PC-3 (cell line): Measurements from ENCODE around the gene FOSL1. TPM values are rescaled to one million over a fixed set of nuclear protein-coding genes. Genes with fewer than 3 reads are reported as not detected.

Experiments
- ATAC-seq: fragments of 200-7000 bp; cut with Tn5 transposase; 2 replicates; pipeline ENCODE4 v1.9.1; 2020; ENCODE audit warnings: mild to moderate bottlenecking, moderate library complexity
- BruUV-seq: library from RNA; stranded (reverse); fragments of 400-500 nt; replicated peaks from 2 replicates; lab custom pipeline; 2021; lab: Mats Ljungman, UMichigan
- CTCF ChIA-PET: fragments of 300-600 bp; sonication (Branson Sonifier 250); formaldehyde crosslinking; loops from one replicate; lab custom pipeline; 2022; ENCODE audit warnings: antibody characterized with exemption; lab: Charles Lee
- POLR2A ChIA-PET: fragments of 300-600 bp; sonication (Branson Sonifier 250); formaldehyde crosslinking; loops from one replicate; lab custom pipeline; 2022; ENCODE audit warnings: antibody characterized with exemption; ENCODE audit not compliant: unreplicated experiment; lab: Charles Lee
- DNase-seq: peaks from one replicate; pipeline ENCODE4 v3.0.0-alpha.2; 2015
- H2AFZ ChIP-seq: fragments of 300-600 bp; sonication (generic); 2 replicates; pipeline ENCODE4 v1.6.0; 2016; ENCODE audit warnings: antibody characterized with exemption, low read length
- H3F3A ChIP-seq: fragments of 300-600 bp; sonication (generic); one replicate; pipeline ENCODE4 v1.6.0; 2017; ENCODE audit warnings: antibody characterized with exemption, low read length, control low read depth, mild to moderate bottlenecking; ENCODE audit not compliant: unreplicated experiment
- H3K27ac ChIP-seq: fragments of 300-600 bp; sonication (generic); 2 replicates; pipeline ENCODE4 v1.5.1; 2016; ENCODE audit warnings: mild to moderate bottlenecking, low read length
- H3K27me3 ChIP-seq: fragments of 300-600 bp; sonication (generic); 2 replicates; pipeline ENCODE4 v1.6.1; 2016; ENCODE audit warnings: low read length, mixed read lengths
- H3K36me3 ChIP-seq: fragments of 300-600 bp; sonication (generic); 2 replicates; pipeline ENCODE4 v1.6.1; 2016; ENCODE audit warnings: low read depth, mixed run types, low read length, mixed read lengths
- H3K4me1 ChIP-seq: fragments of 300-600 bp; sonication (generic); 2 replicates; pipeline ENCODE4 v1.5.1; 2016; ENCODE audit warnings: low read length; ENCODE audit not compliant: insufficient read depth
- H3K4me2 ChIP-seq: fragments of 300-600 bp; sonication (generic); 2 replicates; pipeline ENCODE4 v1.6.0; 2016; ENCODE audit warnings: low read length
- H3K4me3 ChIP-seq: fragments of 300-600 bp; sonication (generic); 2 replicates; pipeline ENCODE4 v1.5.1; 2016; ENCODE audit warnings: mild to moderate bottlenecking, low read length, mixed read lengths
- H3K79me2 ChIP-seq: fragments of 300-600 bp; sonication (generic); 2 replicates; pipeline ENCODE4 v1.6.1; 2017; ENCODE audit warnings: low read length, mixed read lengths
- H3K9ac ChIP-seq: fragments of 300-600 bp; sonication (generic); 2 replicates; pipeline ENCODE4 v1.6.0; 2016; ENCODE audit warnings: mild to moderate bottlenecking, low read length
- H3K9me2 ChIP-seq: fragments of 300-600 bp; sonication (generic); replicated peaks from 2 replicates; pipeline ENCODE4 v1.6.1; 2016; ENCODE audit warnings: mixed run types, low read length, mixed read lengths
- H3K9me3 ChIP-seq: fragments of 300-600 bp; sonication (generic); 2 replicates; pipeline ENCODE4 v1.6.1; 2016; ENCODE audit warnings: low read length, mixed read lengths
- H4K20me1 ChIP-seq: fragments of 300-600 bp; sonication (generic); 2 replicates; pipeline ENCODE4 v1.6.1; 2016; ENCODE audit warnings: low read length, mixed read lengths
- EZH2 ChIP-seq: fragments of 300-600 bp; sonication (generic); IDR thresholded peaks from one replicate; pipeline ENCODE4 v1.6.1; 2017; ENCODE audit warnings: antibody characterized with exemption, mild to moderate bottlenecking, low read length; ENCODE audit not compliant: unreplicated experiment
- EZH2phosphoT487 ChIP-seq: fragments of 300-600 bp; sonication (generic); IDR thresholded peaks from 2 replicates; pipeline ENCODE4 v1.6.1; 2018; ENCODE audit warnings: mild to moderate bottlenecking, antibody characterized with exemption, low read length, borderline replicate concordance
- intact Hi-C: fragments of 100-400 bp; cut with micrococcal nuclease; formaldehyde crosslinking; loops from 2 replicates; pipeline ENCODE4 v1.9.0; 2023
- total RNA-seq: library from RNA; depleted of rRNA; stranded (reverse); fragments of >200 nt; gene quantifications from 2 replicates; pipeline ENCODE4 v1.2.3, GENCODE V29; 2014
- TF ChIP-seq, protein P1 (sequence below): fragments of 300-600 bp; sonication (generic); conservative IDR thresholded peaks from 2 replicates; pipeline ENCODE4 v1.5.1; 2017; ENCODE audit warnings: antibody characterized with exemption, low read depth, mild to moderate bottlenecking, low read length

FOSL1 gene
- total RNA-seq, 1 experiment from 2014 or later: 656 TPM

GRCh38 chr11:65854852-65855837 is 45.0 kb downstream of the FOSL1 start:
- Histone ChIP-seq H3K9me2 (no peaks in the 10 kb centered on the region), H3K4me1 (peaks cover 33% of the 10 kb centered on the region), H3K4me2 (peak overlapping the region; percentile 95; the same call in 1 of the 2 replicates), H3F3A (peaks cover 11% of the 10 kb centered on the region), H2AFZ (no peak overlapping the region), H3K27me3 (no peaks in the 10 kb centered on the region), H3K9ac (no peak overlapping the region), H4K20me1 (peaks cover 49% of the 10 kb centered on the region), H3K27ac (no peak overlapping the region), H3K4me3 (peak overlapping the region; percentile 79; the same call in 1 of the 2 replicates), H3K36me3 (peaks cover 56% of the 10 kb centered on the region), H3K79me2 (peaks cover 42% of the 10 kb centered on the region), H3K9me3 (no peaks in the 10 kb centered on the region)
- POLR2A ChIA-PET: interaction anchor here (0.6 kb wide), 1 partner anchor 26 kb away, joined by 11 read pairs; no protein-coding TSS in a partner anchor
- DNase-seq (no peak), ATAC-seq (no peak)
- TF ChIP-seq EZH2: no peak
- TF ChIP-seq, protein P1, sequence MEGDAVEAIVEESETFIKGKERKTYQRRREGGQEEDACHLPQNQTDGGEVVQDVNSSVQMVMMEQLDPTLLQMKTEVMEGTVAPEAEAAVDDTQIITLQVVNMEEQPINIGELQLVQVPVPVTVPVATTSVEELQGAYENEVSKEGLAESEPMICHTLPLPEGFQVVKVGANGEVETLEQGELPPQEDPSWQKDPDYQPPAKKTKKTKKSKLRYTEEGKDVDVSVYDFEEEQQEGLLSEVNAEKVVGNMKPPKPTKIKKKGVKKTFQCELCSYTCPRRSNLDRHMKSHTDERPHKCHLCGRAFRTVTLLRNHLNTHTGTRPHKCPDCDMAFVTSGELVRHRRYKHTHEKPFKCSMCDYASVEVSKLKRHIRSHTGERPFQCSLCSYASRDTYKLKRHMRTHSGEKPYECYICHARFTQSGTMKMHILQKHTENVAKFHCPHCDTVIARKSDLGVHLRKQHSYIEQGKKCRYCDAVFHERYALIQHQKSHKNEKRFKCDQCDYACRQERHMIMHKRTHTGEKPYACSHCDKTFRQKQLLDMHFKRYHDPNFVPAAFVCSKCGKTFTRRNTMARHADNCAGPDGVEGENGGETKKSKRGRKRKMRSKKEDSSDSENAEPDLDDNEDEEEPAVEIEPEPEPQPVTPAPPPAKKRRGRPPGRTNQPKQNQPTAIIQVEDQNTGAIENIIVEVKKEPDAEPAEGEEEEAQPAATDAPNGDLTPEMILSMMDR: no peak
- TF ChIP-seq EZH2phosphoT487: no peak
- intact Hi-C loops: no loop called here
- CTCF ChIA-PET: no interaction called here
- BruUV-seq: TSS peak; percentile 58

DNA sequence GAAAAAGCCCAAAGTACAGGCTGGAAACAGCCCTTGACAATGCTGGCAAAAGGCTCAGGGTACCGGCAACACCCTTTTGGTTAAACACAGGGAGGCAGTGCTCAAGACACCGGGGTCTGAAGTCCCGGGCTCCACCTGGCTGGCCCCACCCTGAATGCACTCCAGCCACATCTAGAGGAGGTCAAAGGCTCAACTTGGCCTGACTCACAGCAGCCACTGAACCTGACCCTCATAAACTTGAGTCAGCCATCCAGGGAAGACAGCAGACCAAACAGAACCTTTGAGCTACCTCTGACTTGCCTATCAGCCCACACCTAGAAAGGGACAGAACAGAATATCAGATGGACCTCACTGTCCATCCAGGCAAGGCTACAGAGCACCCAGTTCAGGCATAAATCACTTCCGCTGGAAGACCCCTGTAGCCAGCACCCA is 46.0 kb downstream of the FOSL1 start:
- Histone ChIP-seq H3K9ac (no peak overlapping the region), H3K27ac (no peak overlapping the region), H3K4me3 (no peak overlapping the region), H3F3A (peaks cover 6% of the 10 kb centered on the region), H3K27me3 (no peaks in the 10 kb centered on the region), H3K36me3 (peaks cover 56% of the 10 kb centered on the region), H3K4me1 (peaks cover 26% of the 10 kb centered on the region), H3K79me2 (peaks cover 42% of the 10 kb centered on the region), H3K9me3 (no peaks in the 10 kb centered on the region), H2AFZ (no peak overlapping the region), H4K20me1 (peaks cover 49% of the 10 kb centered on the region), H3K9me2 (no peaks in the 10 kb centered on the region), H3K4me2 (no peak overlapping the region)
- DNase-seq: no peak
- ChIA-PET POLR2A (no interaction called here), CTCF (no interaction called here)
- intact Hi-C loops: no loop called here
- TF ChIP-seq EZH2phosphoT487 (no peak), EZH2 (no peak)
- TF ChIP-seq, protein P1: no peak
- no TSS peak for BruUV-seq
- no peak for ATAC-seq
